ENCODE results near the gene DECR2. TPM values are rescaled to one million over a fixed set of nuclear protein-coding genes. Genes with fewer than 3 reads are reported as not detected.

Gene DECR2
- total and polyA plus RNA-seq, 2 experiments from 2014 or later = 54.5 to 80.5 TPM

DNA sequence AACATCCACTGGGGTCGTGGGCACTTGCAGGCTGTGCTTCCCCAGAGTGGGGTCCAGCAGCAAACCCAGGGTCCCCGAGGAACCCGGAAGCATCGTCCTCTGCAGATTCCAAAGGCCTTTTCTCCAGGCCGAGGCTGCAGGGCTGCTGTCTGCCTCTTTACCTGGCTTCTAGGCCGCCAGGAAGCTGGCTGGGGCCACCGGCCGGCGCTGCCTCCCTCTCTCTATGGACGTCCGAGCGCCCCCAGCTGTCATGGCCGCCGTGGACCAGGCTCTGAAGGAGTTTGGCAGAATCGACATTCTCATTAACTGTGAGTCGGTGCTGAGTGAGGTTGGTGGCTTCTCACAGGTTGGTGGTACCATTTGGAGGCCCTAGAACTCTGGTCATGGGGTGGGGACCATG is 5.6 kb downstream of the DECR2 start:
- Histone ChIP-seq H3K4me1 (ENCODE audit: insufficient read depth) (peaks cover 14% of the 10 kb centered on the region), H3K27ac (no peak overlapping the region), H3K36me3 (replicated peaks; ENCODE audit: insufficient read depth, low read depth) (no peaks in the 10 kb centered on the region), H3K9me3 (ENCODE audit: low read depth) (no peaks in the 10 kb centered on the region), H3K4me3 (no peak overlapping the region), H4K20me1 (ENCODE audit: insufficient read depth, poor library complexity, severe bottlenecking) (no peaks in the 10 kb centered on the region), H2AFZ (no peak overlapping the region), H3K27me3 (no peaks in the 10 kb centered on the region), H3K9me2 (replicated peaks; ENCODE audit: insufficient read depth) (no peaks in the 10 kb centered on the region), H3K4me2 (no peak overlapping the region), H3K79me2 (peaks cover 13% of the 10 kb centered on the region)
- DNase-seq (ENCODE audit: low spot score) = no peak
- TF ChIP-seq EZH2 (IDR thresholded peaks at IDR 0.05; ENCODE audit: borderline replicate concordance) (no peak), EZH2phosphoT487 (IDR thresholded peaks at IDR 0.05; ENCODE audit: low read depth, severe bottlenecking, unreplicated experiment) (no peak)
- TF ChIP-seq, protein P1, sequence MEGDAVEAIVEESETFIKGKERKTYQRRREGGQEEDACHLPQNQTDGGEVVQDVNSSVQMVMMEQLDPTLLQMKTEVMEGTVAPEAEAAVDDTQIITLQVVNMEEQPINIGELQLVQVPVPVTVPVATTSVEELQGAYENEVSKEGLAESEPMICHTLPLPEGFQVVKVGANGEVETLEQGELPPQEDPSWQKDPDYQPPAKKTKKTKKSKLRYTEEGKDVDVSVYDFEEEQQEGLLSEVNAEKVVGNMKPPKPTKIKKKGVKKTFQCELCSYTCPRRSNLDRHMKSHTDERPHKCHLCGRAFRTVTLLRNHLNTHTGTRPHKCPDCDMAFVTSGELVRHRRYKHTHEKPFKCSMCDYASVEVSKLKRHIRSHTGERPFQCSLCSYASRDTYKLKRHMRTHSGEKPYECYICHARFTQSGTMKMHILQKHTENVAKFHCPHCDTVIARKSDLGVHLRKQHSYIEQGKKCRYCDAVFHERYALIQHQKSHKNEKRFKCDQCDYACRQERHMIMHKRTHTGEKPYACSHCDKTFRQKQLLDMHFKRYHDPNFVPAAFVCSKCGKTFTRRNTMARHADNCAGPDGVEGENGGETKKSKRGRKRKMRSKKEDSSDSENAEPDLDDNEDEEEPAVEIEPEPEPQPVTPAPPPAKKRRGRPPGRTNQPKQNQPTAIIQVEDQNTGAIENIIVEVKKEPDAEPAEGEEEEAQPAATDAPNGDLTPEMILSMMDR (IDR thresholded peaks at IDR 0.05; ENCODE audit: poor library complexity) = no peak
- WGBS (ENCODE audit: low lambda C conversion rate, missing lambda C conversion rate) = 93% methylated on average over 16 of the region's 16 CpGs

- DNase-seq (ENCODE audit: low spot score) = no peak
- Histone ChIP-seq H3K9me2 (replicated peaks; ENCODE audit: insufficient read depth) (no peaks in the 10 kb centered on the region), H3K79me2 (no peaks in the 10 kb centered on the region), H3K4me2 (no peak overlapping the region), H4K20me1 (ENCODE audit: insufficient read depth, poor library complexity, severe bottlenecking) (no peaks in the 10 kb centered on the region), H3K36me3 (replicated peaks; ENCODE audit: insufficient read depth, low read depth) (no peaks in the 10 kb centered on the region), H2AFZ (no peak overlapping the region), H3K27ac (no peak overlapping the region), H3K4me1 (ENCODE audit: insufficient read depth) (peaks cover 2% of the 10 kb centered on the region), H3K4me3 (no peak overlapping the region), H3K27me3 (no peaks in the 10 kb centered on the region), H3K9me3 (ENCODE audit: low read depth) (no peaks in the 10 kb centered on the region)
- no peak for TF ChIP-seq EZH2phosphoT487 (IDR thresholded peaks at IDR 0.05; ENCODE audit: low read depth, severe bottlenecking, unreplicated experiment)
- TF ChIP-seq, protein P1 (IDR thresholded peaks at IDR 0.05; ENCODE audit: poor library complexity) = no peak
- TF ChIP-seq EZH2 (IDR thresholded peaks at IDR 0.05; ENCODE audit: borderline replicate concordance) = no peak
- WGBS (ENCODE audit: low lambda C conversion rate, missing lambda C conversion rate) = 98% methylated on average over 26 of the region's 36 CpGs
Measured at GRCh38 chr16:410516-411178, 9.0 kb downstream of the DECR2 start.

GRCh38 chr16:411576-412265 is 10.0 kb downstream of the DECR2 start:
- H3K4me2 ChIP-seq = no peak overlapping the region
- H3K9me2 ChIP-seq (replicated peaks; ENCODE audit: insufficient read depth) = no peaks in the 10 kb centered on the region
- no peak overlapping the region for H3K27ac ChIP-seq
- 98% methylated on average over 26 of the region's 26 CpGs for WGBS (ENCODE audit: low lambda C conversion rate, missing lambda C conversion rate)
- no peaks in the 10 kb centered on the region for H4K20me1 ChIP-seq (ENCODE audit: insufficient read depth, poor library complexity, severe bottlenecking)
- H3K79me2 ChIP-seq = no peaks in the 10 kb centered on the region
- no peaks in the 10 kb centered on the region for H3K9me3 ChIP-seq (ENCODE audit: low read depth)
- H2AFZ ChIP-seq = no peak overlapping the region
- DNase-seq (ENCODE audit: low spot score) = no peak
- H3K4me1 ChIP-seq (ENCODE audit: insufficient read depth) = no peaks in the 10 kb centered on the region
- no peaks in the 10 kb centered on the region for H3K27me3 ChIP-seq
- H3K4me3 ChIP-seq = no peak overlapping the region
- no peak for TF ChIP-seq EZH2phosphoT487 (IDR thresholded peaks at IDR 0.05; ENCODE audit: low read depth, severe bottlenecking, unreplicated experiment)
- TF ChIP-seq EZH2 (IDR thresholded peaks at IDR 0.05; ENCODE audit: borderline replicate concordance) = no peak
- TF ChIP-seq, protein P1 (IDR thresholded peaks at IDR 0.05; ENCODE audit: poor library complexity) = no peak
- H3K36me3 ChIP-seq (replicated peaks; ENCODE audit: insufficient read depth, low read depth) = no peaks in the 10 kb centered on the region
